Upper lobe of right lung (tissue), 1 donor: ENCODE measurements around the gene WDR7. TPM values are rescaled to one million over a fixed set of nuclear protein-coding genes. Genes with fewer than 3 reads are reported as not detected.

Experiments used
- ATAC-seq: fragments of 200-7000 bp; cut with Tn5 transposase; one replicate; pipeline ENCODE4 v1.9.1; 2020; ENCODE audit warnings: mild to moderate bottlenecking, moderate library complexity
- DNase-seq: peaks from one replicate; pipeline ENCODE4 v3.0.0-alpha.2; 2020
- H3K27ac ChIP-seq: fragments of 200-600 bp; one replicate; pipeline ENCODE4 v1.8.0; 2022
- H3K27me3 ChIP-seq: fragments of 200-600 bp; one replicate; pipeline ENCODE4 v1.8.0; 2022; ENCODE audit warnings: mild to moderate bottlenecking
- H3K36me3 ChIP-seq: fragments of 200-600 bp; one replicate; pipeline ENCODE4 v1.8.0; 2022
- H3K4me1 ChIP-seq: fragments of 200-600 bp; one replicate; pipeline ENCODE4 v1.8.0; 2022
- H3K4me3 ChIP-seq: fragments of 200-600 bp; one replicate; pipeline ENCODE4 v1.8.0; 2022; ENCODE audit warnings: mild to moderate bottlenecking
- H3K9me3 ChIP-seq: fragments of 200-600 bp; one replicate; pipeline ENCODE4 v1.8.0; 2022
- CTCF ChIP-seq: fragments of 200-600 bp; IDR thresholded peaks from one replicate; pipeline ENCODE4 v1.8.0; 2022; ENCODE audit warnings: antibody characterized with exemption
- intact Hi-C: fragments of 100-400 bp; cut with DNase I; formaldehyde crosslinking; loops from one replicate; pipeline ENCODE4 v1.11.0; 2022
- total RNA-seq: library from RNA; stranded (reverse); fragmentation: NEBNext Ultra II Directional; extraction: Animal tissue kit (Norgen Biotek cat#: 25700); gene quantifications from one replicate; pipeline ENCODE4 v1.2.1, GENCODE V29; 2021
- donor health status: DM: no; HTN: yes; CAD: no; lungs with severe emphysema.

Gene WDR7
- total RNA-seq, 1 donor from 2014 or later: 30.7 TPM

- Histone ChIP-seq H3K36me3 (peaks cover 3% of the 10 kb centered on the region), H3K4me1 (no peaks in the 10 kb centered on the region), H3K27me3 (no peaks in the 10 kb centered on the region), H3K27ac (no peak overlapping the region), H3K9me3 (no peaks in the 10 kb centered on the region), H3K4me3 (no peak overlapping the region)
- TF ChIP-seq CTCF: no peak
- ATAC-seq (no peak), DNase-seq (no peak)
- intact Hi-C loops: no loop called here
Measured at GRCh38 chr18:57015451-57015850, 364.3 kb downstream of the WDR7 start.

DNA sequence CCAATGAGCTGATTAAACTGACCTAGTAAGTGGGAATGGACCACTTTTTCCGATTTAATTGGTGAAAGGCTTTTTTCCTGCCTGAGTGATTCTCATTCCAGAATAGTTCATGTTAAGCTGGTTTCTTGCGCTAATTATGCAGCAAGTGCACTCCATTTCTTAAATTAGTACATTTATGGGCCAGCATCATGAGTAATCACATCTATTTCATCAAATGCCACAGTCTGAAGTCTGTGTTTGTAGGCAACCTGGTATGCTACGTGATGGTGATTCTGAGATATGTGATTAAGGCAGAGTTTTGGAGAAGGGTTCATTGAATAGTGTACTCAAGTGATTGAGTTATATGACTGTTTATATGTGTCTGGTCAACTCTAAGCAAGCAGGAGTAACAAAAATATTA is 367.7 kb downstream of the WDR7 start:
- Histone ChIP-seq H3K36me3 (peaks cover 16% of the 10 kb centered on the region), H3K27ac (no peak overlapping the region), H3K27me3 (no peaks in the 10 kb centered on the region), H3K4me1 (no peaks in the 10 kb centered on the region), H3K9me3 (no peaks in the 10 kb centered on the region), H3K4me3 (no peak overlapping the region)
- intact Hi-C loops: no loop called here
- no peak for TF ChIP-seq CTCF
- ATAC-seq (no peak), DNase-seq (no peak)

GRCh38 chr18:57022716-57023115 is 371.6 kb downstream of the WDR7 start:
- ATAC-seq (no peak), DNase-seq (no peak)
- Histone ChIP-seq H3K4me3 (no peak overlapping the region), H3K27me3 (no peaks in the 10 kb centered on the region), H3K36me3 (peaks cover 25% of the 10 kb centered on the region), H3K4me1 (no peaks in the 10 kb centered on the region), H3K9me3 (no peaks in the 10 kb centered on the region), H3K27ac (no peak overlapping the region)
- intact Hi-C loops: no loop called here
- no peak for TF ChIP-seq CTCF

- Histone ChIP-seq H3K4me3 (no peak overlapping the region), H3K27ac (no peak overlapping the region), H3K27me3 (no peaks in the 10 kb centered on the region), H3K4me1 (no peaks in the 10 kb centered on the region), H3K36me3 (peaks cover 29% of the 10 kb centered on the region), H3K9me3 (no peaks in the 10 kb centered on the region)
- intact Hi-C loops: no loop called here
- no peak for TF ChIP-seq CTCF
- no peak for ATAC-seq
- DNase-seq: no peak
Measured at GRCh38 chr18:57023275-57023882, 372.2 kb downstream of the WDR7 start.

- H3K9me3 ChIP-seq: no peaks in the 10 kb centered on the region
- DNase-seq: no peak
- intact Hi-C loops: no loop called here
- ATAC-seq: no peak
- no peaks in the 10 kb centered on the region for H3K27me3 ChIP-seq
- no peak overlapping the region for H3K4me3 ChIP-seq
- TF ChIP-seq CTCF: no peak
- H3K27ac ChIP-seq: no peak overlapping the region
- H3K36me3 ChIP-seq: peaks cover 36% of the 10 kb centered on the region
- H3K4me1 ChIP-seq: no peaks in the 10 kb centered on the region
Measured at GRCh38 chr18:57025540-57025939, 374.4 kb downstream of the WDR7 start.

DNA sequence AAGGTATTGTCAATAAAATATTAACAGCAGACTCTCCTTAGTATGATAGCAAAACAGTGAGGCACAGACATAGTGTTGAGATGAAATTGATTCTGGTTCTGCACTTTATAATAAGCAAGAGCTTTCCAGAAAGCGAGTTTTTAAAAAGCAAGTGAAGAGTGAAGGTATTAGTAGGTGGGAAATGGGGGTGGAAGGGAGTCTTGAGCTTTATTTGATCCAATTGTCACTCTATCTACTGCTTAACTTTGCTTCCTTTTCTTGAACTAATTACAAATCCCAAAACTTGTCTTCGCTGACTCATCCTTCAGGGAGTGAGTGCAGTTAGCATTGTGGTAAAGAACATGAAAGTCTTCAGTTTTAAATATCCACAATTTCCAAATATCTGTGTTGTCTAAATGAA is 375.2 kb downstream of the WDR7 start:
- H3K9me3 ChIP-seq: no peaks in the 10 kb centered on the region
- intact Hi-C loops: no loop called here
- ATAC-seq: no peak
- H3K4me1 ChIP-seq: no peaks in the 10 kb centered on the region
- H3K36me3 ChIP-seq: peaks cover 29% of the 10 kb centered on the region
- no peak overlapping the region for H3K4me3 ChIP-seq
- no peak for TF ChIP-seq CTCF
- no peak overlapping the region for H3K27ac ChIP-seq
- no peaks in the 10 kb centered on the region for H3K27me3 ChIP-seq
- no peak for DNase-seq
